Adrenal gland (tissue), 12 donors: ENCODE measurements around the gene NCK2. TPM values are rescaled to one million over a fixed set of nuclear protein-coding genes. Genes with fewer than 3 reads are reported as not detected.

ENCODE experiments used
- DNase-seq, 7 donors: peaks; one replicate each; pipeline ENCODE4 v3.0.0-alpha.2; 2019 to 2020
- H3K27ac ChIP-seq, 5 donors: fragments of 200-600 bp; sonication (generic) in 4 of 5; 1 replicate in 3 of 5; 2 replicates in 2 of 5; pipeline versions ENCODE4 v1.5.1 to v1.8.0; 2016 to 2020; ENCODE audit warnings: mild to moderate bottlenecking in 1 of 5
- H3K27me3 ChIP-seq: fragments of 200-600 bp; 2 replicates; pipeline ENCODE4 v1.8.0; 2021
- H3K36me3 ChIP-seq, 2 donors: fragments of 200-600 bp; replicated peaks in 1 of 2; 1 replicate in 1 of 2; 2 replicates in 1 of 2; pipeline versions ENCODE4 v1.5.1 to v1.8.0; 2018 to 2022
- H3K4me1 ChIP-seq, 2 donors: fragments of 200-600 bp; replicated peaks in 1 of 2; 1 replicate in 1 of 2; 2 replicates in 1 of 2; pipeline versions ENCODE4 v1.5.1 to v1.8.0; 2018 to 2021
- H3K4me3 ChIP-seq, 4 donors: fragments of 200-600 bp; sonication (generic) in 3 of 4; one replicate each; pipeline ENCODE4 v1.5.1; 2016 to 2018
- H3K9me3 ChIP-seq, 3 donors: fragments of 200-600 bp; sonication (generic) in 1 of 3; replicated peaks in 1 of 3; 1 replicate in 2 of 3; 2 replicates in 1 of 3; pipeline versions ENCODE4 v1.5.1 to v1.8.0; 2016 to 2021
- POLR2A ChIP-seq, 2 donors: fragments of 450-650 bp; IDR thresholded peaks; one replicate each; pipeline ENCODE4 v1.6.1; 2017; ENCODE audit warnings: antibody characterized with exemption in 2 of 2, mild to moderate bottlenecking in 2 of 2, moderate library complexity in 1 of 2
- WGBS, 4 donors: extraction: QIAGEN DNeasy Blood & Tissue Kit in 2 of 4; methylation state at CpG; one replicate each; pipeline versions ENCODE4 v1.1.5 to v1.1.7; 2013 to 2017; 5-methylcytosine and 5-hydroxymethylcytosine counted together
- intact Hi-C, 2 donors: fragments of 100-400 bp; cut with DNase I; formaldehyde crosslinking; loops; one replicate each; pipeline versions ENCODE4 v1.14.1 to v1.15.0; 2022 to 2023
- polyA plus RNA-seq, 3 donors: library from polyadenylated mRNA; stranded (reverse); fragments of 200-250 nt in 2 of 3; fragments of 350-450 nt in 1 of 3; fragmentation: Illumina TruSeq in 1 of 3; extraction: RNeasy Lipid Tissue Mini Kit (QIAGEN cat#74804) in 1 of 3; gene quantifications; one replicate each; pipeline ENCODE4 v1.2.3, GENCODE V29; 2013 to 2014
- total RNA-seq, 9 donors: library from RNA; depleted of rRNA in 4 of 9; stranded (reverse); fragments of >200 nt in 4 of 9; fragments of 120-200 nt in 1 of 9; fragmentation: NEBNext Ultra II Directional in 1 of 9; extraction: Animal tissue kit (Norgen Biotek cat#: 25700) in 1 of 9; gene quantifications; one replicate each; pipeline versions ENCODE4 v1.1.0 to v1.2.4, GENCODE V29; 2013 to 2023
- TF ChIP-seq, protein P1 (sequence below), 6 experiments: fragments of 450-650 bp in 4 of 6; fragments of 200-600 bp in 2 of 6; sonication (generic) in 1 of 6; IDR thresholded peaks; 1 replicate in 5 of 6; 2 replicates in 1 of 6; pipeline versions ENCODE4 v1.5.1 to v1.8.0; 2016 to 2021; ENCODE audit warnings: antibody characterized with exemption in 6 of 6, mild to moderate bottlenecking in 2 of 6, moderate library complexity in 1 of 6
- donor health status: healthy with polysubstance abuse.
- donor health status: Bipolar disorder and iron deficiency.
- donor health status: DM: yes; HTN: yes; CAD: no.
- donor health status: DM: no; HTN: no; CAD: no.
- donor health status: DM: no; HTN: no; CAD: no.
- donor health status: DM: yes; HTN: yes; CAD: no.

Gene NCK2
- total and polyA plus RNA-seq, 12 donors = 13.7 to 56.0 (median 37.3) TPM

DNA sequence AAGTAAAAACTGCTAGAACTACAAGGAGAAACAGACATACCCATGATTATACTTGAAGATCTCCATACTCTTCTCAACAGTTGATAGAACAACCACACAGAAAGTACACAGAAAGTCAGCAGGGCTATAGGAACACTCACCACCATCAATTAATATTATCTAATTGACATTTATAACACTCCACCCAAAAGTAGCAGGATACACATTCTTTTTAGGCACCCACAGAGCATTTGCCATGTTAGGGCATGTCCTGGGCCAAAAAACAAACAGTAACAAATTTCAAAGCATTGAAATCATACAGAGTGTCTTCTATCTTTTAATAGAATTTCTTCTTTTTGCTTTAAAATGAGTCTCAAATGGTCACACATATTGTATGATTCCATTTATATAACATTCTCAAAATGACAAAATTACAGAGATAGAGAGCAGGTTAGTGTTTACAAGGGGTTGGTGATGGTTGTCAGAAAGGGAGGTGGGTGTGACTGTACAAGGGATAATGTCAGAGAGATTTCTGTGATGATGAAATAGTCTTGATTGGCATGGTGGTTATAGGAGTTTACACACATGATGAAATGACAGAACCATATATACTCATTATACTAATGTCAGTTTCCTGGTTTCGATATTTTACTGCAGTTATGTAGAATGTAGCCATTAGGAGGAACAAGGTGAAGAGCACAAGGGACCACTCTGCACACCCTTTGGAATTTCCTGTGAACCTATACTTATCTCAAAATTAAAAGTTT, 82.8 kb downstream of the NCK2 start:
- WGBS, 4 donors = 71 to 96% (median 84%) methylated on average over 1 of the region's 1 CpG

DNA sequence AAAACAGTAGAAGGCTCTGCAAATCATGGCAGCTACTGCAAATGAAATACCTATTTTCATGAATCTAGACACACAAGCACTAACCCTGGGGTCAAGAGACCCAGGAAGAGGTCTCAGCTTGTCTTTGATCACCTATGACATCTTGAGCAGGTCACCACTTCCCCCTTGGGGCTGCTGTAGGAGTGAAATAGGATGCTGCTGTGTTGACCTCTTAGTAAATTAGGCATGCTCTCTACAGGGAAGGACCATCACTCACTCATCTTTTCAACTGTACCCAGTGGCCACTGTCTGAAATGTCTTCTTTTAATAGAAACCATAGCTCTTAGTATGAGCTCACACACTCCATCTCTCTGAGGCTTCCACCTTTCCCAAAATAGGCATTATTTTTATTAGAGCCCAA, 83.8 kb downstream of the NCK2 start:
- no peak overlapping the region for H3K27ac ChIP-seq
- TF ChIP-seq, protein P1, sequence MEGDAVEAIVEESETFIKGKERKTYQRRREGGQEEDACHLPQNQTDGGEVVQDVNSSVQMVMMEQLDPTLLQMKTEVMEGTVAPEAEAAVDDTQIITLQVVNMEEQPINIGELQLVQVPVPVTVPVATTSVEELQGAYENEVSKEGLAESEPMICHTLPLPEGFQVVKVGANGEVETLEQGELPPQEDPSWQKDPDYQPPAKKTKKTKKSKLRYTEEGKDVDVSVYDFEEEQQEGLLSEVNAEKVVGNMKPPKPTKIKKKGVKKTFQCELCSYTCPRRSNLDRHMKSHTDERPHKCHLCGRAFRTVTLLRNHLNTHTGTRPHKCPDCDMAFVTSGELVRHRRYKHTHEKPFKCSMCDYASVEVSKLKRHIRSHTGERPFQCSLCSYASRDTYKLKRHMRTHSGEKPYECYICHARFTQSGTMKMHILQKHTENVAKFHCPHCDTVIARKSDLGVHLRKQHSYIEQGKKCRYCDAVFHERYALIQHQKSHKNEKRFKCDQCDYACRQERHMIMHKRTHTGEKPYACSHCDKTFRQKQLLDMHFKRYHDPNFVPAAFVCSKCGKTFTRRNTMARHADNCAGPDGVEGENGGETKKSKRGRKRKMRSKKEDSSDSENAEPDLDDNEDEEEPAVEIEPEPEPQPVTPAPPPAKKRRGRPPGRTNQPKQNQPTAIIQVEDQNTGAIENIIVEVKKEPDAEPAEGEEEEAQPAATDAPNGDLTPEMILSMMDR (IDR thresholded peaks at IDR 0.05) = no peak
- TF ChIP-seq POLR2A (IDR thresholded peaks at IDR 0.05) = no peak
- peaks cover 0 to 10% (median 6%) of the 10 kb centered on the region in 3 donors for H3K9me3 ChIP-seq
- H3K27me3 ChIP-seq = no peaks in the 10 kb centered on the region
- no peak overlapping the region for H3K4me3 ChIP-seq
- no peak for DNase-seq
- H3K36me3 ChIP-seq = no peaks in the 10 kb centered on the region
- intact Hi-C loops = no loop called here
- no peaks in the 10 kb centered on the region for H3K4me1 ChIP-seq

More for the DNA sequence above, 82.8 kb downstream of the NCK2 start:
- Histone ChIP-seq H3K4me1 (peaks cover 0 to under 1% of the 10 kb centered on the region in 2 donors), H3K4me3 (no peak overlapping the region), H3K36me3 (no peaks in the 10 kb centered on the region), H3K27me3 (no peaks in the 10 kb centered on the region), H3K27ac (no peak overlapping the region), H3K9me3 (peaks cover 0 to 10% (median 6%) of the 10 kb centered on the region in 3 donors)
- DNase-seq = no peak
- no peak for TF ChIP-seq POLR2A (IDR thresholded peaks at IDR 0.05)
- TF ChIP-seq, protein P1 (IDR thresholded peaks at IDR 0.05) = no peak
- intact Hi-C loops = no loop called here

DNA sequence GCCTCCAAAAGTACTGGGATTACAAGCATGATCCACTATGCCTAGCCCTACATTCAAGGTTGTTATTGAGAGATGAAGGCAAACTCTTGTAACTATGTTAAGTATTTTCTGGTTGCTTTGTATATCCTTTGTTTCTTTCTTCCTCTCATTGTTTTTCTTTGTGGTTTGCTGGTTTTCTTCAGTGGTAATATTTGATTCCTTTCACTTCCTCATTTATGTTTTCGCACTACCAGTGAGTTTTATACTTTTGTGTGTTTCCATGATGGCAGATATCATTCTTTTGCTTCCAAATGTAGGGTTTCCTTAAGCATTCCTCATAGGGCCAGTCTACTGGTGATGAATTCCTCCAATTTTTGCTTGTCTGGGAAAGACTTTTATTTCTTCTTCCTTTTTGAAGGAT, 90.2 kb downstream of the NCK2 start:
- Histone ChIP-seq H3K27ac (no peak overlapping the region), H3K9me3 (peaks cover 0 to 13% (median 10%) of the 10 kb centered on the region in 3 donors), H3K36me3 (no peaks in the 10 kb centered on the region), H3K27me3 (no peaks in the 10 kb centered on the region), H3K4me3 (no peak overlapping the region), H3K4me1 (no peaks in the 10 kb centered on the region)
- TF ChIP-seq POLR2A (IDR thresholded peaks at IDR 0.05) = no peak
- TF ChIP-seq, protein P1 (IDR thresholded peaks at IDR 0.05) = no peak
- no peak for DNase-seq
- 77 to 90% (median 85%) methylated on average over 1 of the region's 1 CpG for WGBS, 4 donors
- intact Hi-C loops = no loop called here

DNA sequence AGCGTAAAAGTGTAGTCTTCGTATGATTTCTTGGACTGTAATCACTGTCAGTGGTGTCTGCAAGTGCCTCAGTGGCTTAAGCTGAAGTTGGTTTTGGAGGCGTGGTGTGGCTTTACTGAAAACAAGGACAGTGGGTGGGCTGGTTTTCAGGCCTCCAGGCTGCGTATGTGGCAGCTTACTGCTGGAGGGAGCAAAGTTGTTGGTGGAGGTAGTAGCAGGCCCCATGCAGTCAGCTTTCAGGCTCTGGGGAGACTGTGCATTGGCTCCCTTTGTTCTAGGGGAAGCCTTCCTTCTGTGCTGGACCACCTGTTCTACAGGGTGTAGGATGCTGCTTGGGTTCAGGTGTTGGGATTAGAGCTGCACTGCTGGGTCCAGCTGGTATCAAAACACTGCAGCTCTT, 91.6 kb downstream of the NCK2 start:
- no peaks in the 10 kb centered on the region for H3K4me1 ChIP-seq
- intact Hi-C loops = no loop called here
- 97 to 99% (median 98%) methylated on average over 3 to 4 of the region's 4 CpGs for WGBS, 4 donors
- DNase-seq = no peak
- no peaks in the 10 kb centered on the region for H3K27me3 ChIP-seq
- no peak overlapping the region for H3K4me3 ChIP-seq
- no peaks in the 10 kb centered on the region for H3K36me3 ChIP-seq
- TF ChIP-seq, protein P1 (IDR thresholded peaks at IDR 0.05) = no peak
- TF ChIP-seq POLR2A (IDR thresholded peaks at IDR 0.05) = no peak
- peaks cover 0 to 13% (median 10%) of the 10 kb centered on the region in 3 donors for H3K9me3 ChIP-seq
- no peak overlapping the region for H3K27ac ChIP-seq
